OCI-LY3 (cell line): ENCODE measurements around the gene ATG7.

Experiments
- H2AFZ ChIP-seq: fragments of 200-600, 300-600 bp; shearing (Covaris generic); 2 replicates; pipeline ENCODE4 v1.6.0; 2014; ENCODE audit warnings: antibody characterized with exemption, low read depth, low read length
- H3K27ac ChIP-seq: fragments of 200-600, 300-600 bp; sonication (generic); 2 replicates; pipeline ENCODE4 v1.5.1; 2014; ENCODE audit warnings: mild to moderate bottlenecking, low read length, moderate library complexity, mixed read lengths
- H3K27me3 ChIP-seq: fragments of 200-600, 300-600 bp; sonication (generic); 2 replicates; pipeline ENCODE4 v1.6.1; 2014; ENCODE audit warnings: low read depth, low read length, mixed read lengths
- H3K36me3 ChIP-seq: fragments of 200-600, 300-600 bp; sonication (generic); replicated peaks from 2 replicates; pipeline ENCODE3; 2014; ENCODE audit warnings: low read depth, low read length, mixed read lengths
- H3K4me1 ChIP-seq: fragments of 300-600, 200-600 bp; sonication (generic); 2 replicates; pipeline ENCODE4 v1.6.1; 2014; ENCODE audit warnings: low read length, mixed read lengths
- H3K4me2 ChIP-seq: fragments of 200-600, 300-600 bp; sonication (generic); 2 replicates; pipeline ENCODE4 v1.6.1; 2014; ENCODE audit warnings: low read length, mixed read lengths
- H3K4me3 ChIP-seq: fragments of 300-600, 200-600 bp; sonication (generic); 2 replicates; pipeline ENCODE4 v1.5.1; 2014; ENCODE audit warnings: antibody characterized with exemption, mild to moderate bottlenecking, low read length, moderate library complexity
- H3K79me2 ChIP-seq: fragments of 300-600, 200-600 bp; shearing (Covaris generic); 2 replicates; pipeline ENCODE4 v1.6.1; 2014; ENCODE audit warnings: mild to moderate bottlenecking, low read length, mixed read lengths
- H3K9ac ChIP-seq: fragments of 300-600, 200-600 bp; shearing (Covaris generic); 2 replicates; pipeline ENCODE4 v1.6.0; 2014; ENCODE audit warnings: mild to moderate bottlenecking, low read length, moderate library complexity
- H3K9me3 ChIP-seq: fragments of 200-600, 300-600 bp; shearing (Covaris generic); 2 replicates; pipeline ENCODE4 v1.6.1; 2014; ENCODE audit warnings: low read length, mixed read lengths; ENCODE audit not compliant: insufficient read depth
- H4K20me1 ChIP-seq: fragments of 200-600, 300-600 bp; sonication (generic); 2 replicates; pipeline ENCODE4 v1.6.1; 2016; ENCODE audit warnings: low read length, mixed read lengths; ENCODE audit not compliant: insufficient read depth
- EZH2phosphoT487 ChIP-seq: fragments of 200-600 bp; shearing (Covaris generic); IDR thresholded peaks from 2 replicates; pipeline ENCODE4 v1.6.1; 2018; ENCODE audit warnings: antibody characterized with exemption, mixed run types, low read depth
- TF ChIP-seq, protein P1 (sequence below): fragments of 200-600, 300-600 bp; sonication (generic); IDR thresholded peaks from 2 replicates; pipeline ENCODE4 v1.5.1; 2014; ENCODE audit warnings: antibody characterized with exemption, low read length, low read depth

ATG7 gene

DNA sequence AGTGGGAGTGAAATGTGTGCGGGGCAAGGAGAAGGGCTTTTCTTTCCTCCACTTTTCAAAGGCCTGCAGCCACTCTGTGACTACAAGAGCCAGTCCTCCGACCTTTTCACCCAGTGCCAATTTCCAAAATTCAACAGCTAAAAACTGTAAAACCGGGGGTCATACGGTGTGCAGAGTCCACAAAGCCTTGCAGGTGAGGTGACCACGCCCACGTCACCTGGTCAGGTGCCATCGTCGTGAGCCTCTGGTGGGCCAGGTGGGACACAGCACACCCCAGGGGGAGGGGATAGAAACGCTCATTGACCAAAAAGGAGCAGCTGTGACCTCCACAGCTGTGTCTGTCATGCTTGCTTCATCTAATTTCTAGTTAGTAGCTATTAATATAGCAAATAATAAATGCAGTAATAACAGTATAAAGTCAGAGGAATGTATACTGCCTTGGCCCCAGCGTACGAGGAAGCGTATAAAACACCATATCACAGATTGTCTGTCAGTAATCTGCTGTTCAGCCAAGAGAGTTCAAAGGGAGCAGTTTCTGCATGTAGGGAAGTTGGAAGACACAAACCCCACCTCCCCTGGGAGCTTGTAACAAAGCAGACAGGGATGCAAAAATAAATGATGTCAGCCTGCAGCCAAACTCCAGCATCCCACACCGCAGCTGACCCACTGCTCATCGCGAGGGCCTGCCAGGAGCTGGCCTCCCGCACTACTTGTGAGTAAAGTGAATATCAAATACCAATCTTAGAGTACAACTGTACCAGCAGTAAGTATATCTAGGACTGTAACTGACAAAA lies 284.9 kb downstream of the ATG7 start:
- no peak for TF ChIP-seq EZH2phosphoT487
- TF ChIP-seq, protein P1, sequence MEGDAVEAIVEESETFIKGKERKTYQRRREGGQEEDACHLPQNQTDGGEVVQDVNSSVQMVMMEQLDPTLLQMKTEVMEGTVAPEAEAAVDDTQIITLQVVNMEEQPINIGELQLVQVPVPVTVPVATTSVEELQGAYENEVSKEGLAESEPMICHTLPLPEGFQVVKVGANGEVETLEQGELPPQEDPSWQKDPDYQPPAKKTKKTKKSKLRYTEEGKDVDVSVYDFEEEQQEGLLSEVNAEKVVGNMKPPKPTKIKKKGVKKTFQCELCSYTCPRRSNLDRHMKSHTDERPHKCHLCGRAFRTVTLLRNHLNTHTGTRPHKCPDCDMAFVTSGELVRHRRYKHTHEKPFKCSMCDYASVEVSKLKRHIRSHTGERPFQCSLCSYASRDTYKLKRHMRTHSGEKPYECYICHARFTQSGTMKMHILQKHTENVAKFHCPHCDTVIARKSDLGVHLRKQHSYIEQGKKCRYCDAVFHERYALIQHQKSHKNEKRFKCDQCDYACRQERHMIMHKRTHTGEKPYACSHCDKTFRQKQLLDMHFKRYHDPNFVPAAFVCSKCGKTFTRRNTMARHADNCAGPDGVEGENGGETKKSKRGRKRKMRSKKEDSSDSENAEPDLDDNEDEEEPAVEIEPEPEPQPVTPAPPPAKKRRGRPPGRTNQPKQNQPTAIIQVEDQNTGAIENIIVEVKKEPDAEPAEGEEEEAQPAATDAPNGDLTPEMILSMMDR: no peak
- Histone ChIP-seq H3K9ac (no peak overlapping the region), H3K4me1 (no peaks in the 10 kb centered on the region), H3K9me3 (no peaks in the 10 kb centered on the region), H3K27ac (no peak overlapping the region), H3K4me2 (no peak overlapping the region), H3K36me3 (peaks cover 6% of the 10 kb centered on the region), H2AFZ (no peak overlapping the region), H3K4me3 (no peak overlapping the region), H3K27me3 (no peaks in the 10 kb centered on the region), H4K20me1 (0 out of 2 replicates have a peak, but pooled peaks cover 9% of the 10 kb centered on the region), H3K79me2 (no peaks in the 10 kb centered on the region)

DNA sequence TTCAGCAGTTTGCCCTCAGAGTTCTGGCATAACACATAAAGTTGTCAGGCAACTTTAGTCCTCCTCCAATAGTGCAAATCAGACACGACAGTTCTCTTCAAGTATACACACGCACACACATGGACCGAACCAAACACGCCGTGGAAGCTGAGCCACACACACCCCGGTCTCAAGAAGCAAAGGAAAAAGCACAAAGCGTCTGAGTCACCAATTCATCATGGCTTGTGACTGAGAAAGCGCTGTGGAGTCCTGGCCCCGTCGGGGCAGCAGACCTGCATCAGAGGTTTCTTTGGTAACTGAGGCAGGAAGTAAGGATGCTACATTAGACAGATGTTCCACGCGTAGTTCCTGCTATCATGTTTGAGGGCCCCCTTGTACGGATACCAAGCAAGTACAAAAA lies 285.8 kb downstream of the ATG7 start:
- Histone ChIP-seq H3K4me2 (no peak overlapping the region), H4K20me1 (0 out of 2 replicates have a peak, but pooled peaks cover 9% of the 10 kb centered on the region), H3K36me3 (peaks cover 9% of the 10 kb centered on the region), H3K4me1 (no peaks in the 10 kb centered on the region), H3K4me3 (no peak overlapping the region), H3K27me3 (no peaks in the 10 kb centered on the region), H3K9me3 (no peaks in the 10 kb centered on the region), H3K9ac (no peak overlapping the region), H3K27ac (no peak overlapping the region), H2AFZ (no peak overlapping the region), H3K79me2 (no peaks in the 10 kb centered on the region)
- TF ChIP-seq, protein P1: no peak

GRCh38 chr3:11558411-11558903 lies 286.3 kb downstream of the ATG7 start:
- Histone ChIP-seq H3K9ac (no peak overlapping the region), H3K4me3 (no peak overlapping the region), H3K79me2 (no peaks in the 10 kb centered on the region), H3K27me3 (no peaks in the 10 kb centered on the region), H3K4me1 (no peaks in the 10 kb centered on the region), H2AFZ (no peak overlapping the region), H3K4me2 (no peak overlapping the region), H4K20me1 (0 out of 2 replicates have a peak, but pooled peaks cover 9% of the 10 kb centered on the region), H3K36me3 (peaks cover 11% of the 10 kb centered on the region), H3K27ac (no peak overlapping the region), H3K9me3 (no peaks in the 10 kb centered on the region)
- no peak for TF ChIP-seq EZH2phosphoT487
- TF ChIP-seq, protein P1: no peak

- Histone ChIP-seq H3K4me1 (no peaks in the 10 kb centered on the region), H3K9me3 (no peaks in the 10 kb centered on the region), H3K9ac (no peak overlapping the region), H3K4me3 (no peak overlapping the region), H4K20me1 (peaks cover 12% of the 10 kb centered on the region; the same call in 1 of the 2 replicates), H3K36me3 (peaks cover 14% of the 10 kb centered on the region), H3K79me2 (no peaks in the 10 kb centered on the region), H3K4me2 (no peak overlapping the region), H3K27ac (no peak overlapping the region), H3K27me3 (no peaks in the 10 kb centered on the region), H2AFZ (no peak overlapping the region)
- TF ChIP-seq EZH2phosphoT487: no peak
- TF ChIP-seq, protein P1: no peak
Observed at GRCh38 chr3:11558918-11559815, 287.0 kb downstream of the ATG7 start.
